NCI-H1092 (cell line): ENCODE results near the gene SOWAHB.

Source experiments
- DNase-seq: peaks from one replicate; lab custom pipeline; 2025; lab: John Stamatoyannopoulos, UW

Gene SOWAHB, protein sequence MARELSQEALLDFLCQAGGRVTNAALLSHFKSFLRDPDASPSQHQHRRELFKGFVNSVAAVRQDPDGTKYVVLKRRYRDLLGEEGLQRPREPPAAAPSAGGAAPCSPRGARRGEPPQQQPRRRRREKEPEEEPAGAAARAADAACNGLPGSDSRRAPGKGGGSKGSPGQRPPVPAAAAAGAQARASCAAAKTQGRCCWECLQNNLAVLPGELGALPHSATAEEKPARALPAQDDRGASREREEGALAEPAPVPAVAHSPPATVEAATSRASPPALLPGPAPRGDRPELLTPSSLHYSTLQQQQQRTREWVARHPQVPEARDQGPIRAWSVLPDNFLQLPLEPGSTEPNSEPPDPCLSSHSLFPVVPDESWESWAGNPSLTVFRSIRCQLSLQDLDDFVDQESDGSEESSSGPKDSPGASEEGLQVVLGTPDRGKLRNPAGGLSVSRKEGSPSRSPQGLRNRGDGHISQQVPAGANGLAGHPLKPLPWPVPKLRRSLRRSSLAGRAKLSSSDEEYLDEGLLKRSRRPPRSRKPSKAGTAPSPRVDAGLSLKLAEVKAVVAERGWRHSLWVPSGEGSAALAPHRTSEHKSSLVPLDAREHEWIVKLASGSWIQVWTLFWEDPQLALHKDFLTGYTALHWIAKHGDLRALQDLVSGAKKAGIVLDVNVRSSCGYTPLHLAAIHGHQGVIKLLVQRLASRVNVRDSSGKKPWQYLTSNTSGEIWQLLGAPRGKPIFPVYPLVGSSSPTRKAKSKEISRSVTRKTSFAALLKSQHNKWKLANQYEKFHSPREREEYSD

GRCh38 chr4:76897536-76898384, at the start of gene SOWAHB:
SOWAHB (minus strand) TSS chr4:76898144; CDS start chr4:76897849, 295 bp downstream.
- peak; percentile 13 for DNase-seq

- no peak for DNase-seq
Measured at GRCh38 chr4:76947369-76947768, 49.4 kb upstream of the SOWAHB start.

DNA sequence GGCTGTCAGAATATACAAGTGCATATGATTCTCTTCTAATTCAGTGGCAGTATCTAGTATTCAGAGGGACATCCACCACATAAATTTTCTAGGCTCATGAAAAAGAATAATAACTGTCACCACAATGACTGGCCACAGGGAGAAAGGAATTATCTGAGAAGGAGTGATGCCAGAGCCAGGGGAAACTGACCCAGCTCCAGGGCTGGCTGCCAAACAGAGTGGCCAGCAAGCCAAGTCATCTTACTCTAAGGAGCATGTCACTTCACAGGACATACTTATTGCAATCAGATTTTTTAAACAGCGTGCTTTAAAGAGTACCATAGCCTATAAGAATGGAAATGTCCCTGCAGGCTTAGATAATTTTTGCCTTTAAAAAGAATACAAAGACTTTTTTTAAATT, 45.8 kb upstream of the SOWAHB start:
- DNase-seq: no peak

DNA sequence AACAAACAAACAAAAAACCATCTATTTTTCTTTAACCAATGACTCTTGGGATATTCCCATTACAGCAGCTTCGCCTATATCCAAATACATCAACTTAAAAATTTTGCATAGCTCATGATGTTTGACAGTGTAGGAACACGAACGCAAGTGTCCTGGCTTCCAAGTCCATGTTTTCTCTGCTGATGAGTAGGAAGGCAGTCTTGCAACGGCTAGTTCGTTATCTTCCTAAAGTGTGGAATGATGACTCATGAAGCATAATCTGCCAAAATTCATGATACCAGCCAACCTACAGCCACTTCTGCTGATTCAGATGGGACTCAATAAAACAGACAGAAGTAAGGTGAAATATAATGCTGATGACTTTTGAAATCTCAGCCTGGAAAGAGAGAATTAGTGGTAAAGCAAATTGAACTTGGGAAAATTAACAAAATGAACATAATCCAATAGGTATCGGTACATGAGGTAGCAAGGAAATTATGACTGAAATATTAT, 45.2 kb upstream of the SOWAHB start:
- DNase-seq: no peak

DNA sequence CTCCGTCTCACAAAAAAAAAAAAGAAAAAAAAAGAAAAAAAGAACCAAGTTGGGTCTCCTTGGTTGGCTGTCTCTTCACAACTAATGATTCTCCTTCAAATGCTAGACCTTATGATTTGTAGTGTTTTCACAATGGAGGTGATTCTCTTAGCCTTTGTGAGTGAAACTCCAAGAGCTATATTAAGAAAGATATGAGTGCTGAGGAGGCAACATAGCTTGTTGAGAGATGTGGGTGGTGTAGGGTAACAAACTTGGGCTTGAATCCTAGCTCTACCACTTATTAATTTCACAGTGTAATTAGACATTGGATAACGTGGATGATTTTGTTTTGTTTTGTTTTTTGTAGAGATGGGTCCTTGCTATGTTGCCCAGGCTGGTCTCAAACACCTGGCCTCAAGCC, 41.2 kb upstream of the SOWAHB start:
- DNase-seq: no peak

DNA sequence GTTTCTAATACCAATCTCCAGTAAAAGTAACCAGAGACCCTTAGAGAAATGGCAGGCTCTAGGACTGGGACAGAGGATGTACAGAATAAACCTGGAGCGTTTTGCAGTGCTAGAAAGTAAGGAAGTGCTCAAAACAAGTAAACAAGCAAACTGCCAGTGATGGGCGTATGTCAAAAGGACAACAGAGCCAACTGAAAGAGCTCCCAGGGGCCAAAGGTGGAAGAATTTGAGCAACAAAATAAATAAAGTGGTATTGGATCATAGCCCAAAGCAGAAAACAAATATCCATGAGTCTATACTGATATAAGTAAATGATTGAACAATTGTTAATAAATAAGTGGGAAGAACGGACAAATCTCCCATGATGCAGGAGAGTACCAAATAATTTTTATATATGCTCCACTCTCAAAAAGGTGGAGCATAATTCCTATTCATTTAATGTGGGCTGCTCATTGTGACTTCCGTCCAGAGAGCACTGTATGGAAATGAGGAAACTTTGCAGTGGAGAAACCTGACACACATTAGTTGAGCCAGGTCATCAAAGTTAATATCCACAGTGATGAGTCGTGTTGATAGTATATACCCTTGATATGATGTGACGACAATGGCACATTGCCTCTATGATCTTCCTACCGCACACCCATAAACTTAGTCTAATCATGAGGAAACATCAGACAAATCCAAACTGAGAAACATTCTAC, 33.8 kb upstream of the SOWAHB start:
- no peak for DNase-seq

DNA sequence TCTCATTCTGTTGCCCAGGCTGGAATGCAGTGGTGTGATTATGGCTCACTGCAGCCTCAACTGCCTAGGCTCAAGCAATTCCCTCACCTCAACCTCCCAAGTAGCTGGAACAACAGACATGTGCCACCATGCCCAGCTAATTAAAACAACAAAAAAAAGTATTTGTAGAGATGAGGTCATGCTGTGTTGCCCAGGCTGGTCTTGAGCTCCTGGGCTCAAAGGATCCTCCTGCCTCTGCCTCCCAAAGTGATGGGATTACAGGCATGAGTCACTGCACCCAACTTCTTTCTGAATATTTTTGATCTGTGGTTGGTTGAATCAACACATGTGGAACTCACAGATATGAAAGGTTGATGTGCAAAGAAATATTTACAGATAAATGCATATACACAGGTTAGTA, 33.1 kb upstream of the SOWAHB start:
- no peak for DNase-seq

DNA sequence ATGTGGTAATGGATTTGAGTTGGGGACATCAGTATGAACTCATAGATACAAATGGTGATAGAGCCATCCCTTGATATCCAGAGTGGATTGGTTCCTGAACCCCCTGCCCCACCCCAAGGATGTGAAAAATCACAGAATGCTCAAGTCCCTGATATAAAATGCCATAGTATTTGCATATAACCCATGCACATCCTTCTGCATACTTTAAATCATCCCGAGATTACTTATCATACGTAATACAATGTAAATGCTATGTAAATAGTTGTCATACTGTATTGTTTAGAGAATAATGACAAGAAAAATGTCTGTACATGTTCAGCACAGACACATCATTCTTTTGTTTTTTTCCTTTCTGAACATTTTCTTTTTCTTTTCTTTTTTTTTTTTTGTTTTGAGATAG, 32.7 kb upstream of the SOWAHB start:
- no peak for DNase-seq

DNA sequence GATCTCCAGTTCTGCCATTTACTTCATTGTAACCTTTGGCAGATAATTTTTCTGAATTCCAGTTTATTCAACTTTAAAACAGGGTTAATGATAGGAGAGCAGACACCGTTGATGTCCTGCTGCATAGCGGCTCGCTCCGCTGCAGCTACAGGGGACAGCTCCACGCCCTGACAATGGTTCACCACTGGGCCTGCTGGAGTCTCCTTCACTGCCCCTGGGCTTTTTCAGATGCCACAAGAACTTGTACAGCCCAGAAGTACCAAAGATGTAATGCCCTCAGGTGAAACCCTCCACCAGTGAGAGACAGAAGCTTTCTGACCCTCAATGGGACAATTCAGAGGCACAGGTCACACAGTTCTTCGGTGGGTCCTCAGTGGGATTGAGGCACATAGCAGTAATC, 28.9 kb upstream of the SOWAHB start:
- no peak for DNase-seq

DNA sequence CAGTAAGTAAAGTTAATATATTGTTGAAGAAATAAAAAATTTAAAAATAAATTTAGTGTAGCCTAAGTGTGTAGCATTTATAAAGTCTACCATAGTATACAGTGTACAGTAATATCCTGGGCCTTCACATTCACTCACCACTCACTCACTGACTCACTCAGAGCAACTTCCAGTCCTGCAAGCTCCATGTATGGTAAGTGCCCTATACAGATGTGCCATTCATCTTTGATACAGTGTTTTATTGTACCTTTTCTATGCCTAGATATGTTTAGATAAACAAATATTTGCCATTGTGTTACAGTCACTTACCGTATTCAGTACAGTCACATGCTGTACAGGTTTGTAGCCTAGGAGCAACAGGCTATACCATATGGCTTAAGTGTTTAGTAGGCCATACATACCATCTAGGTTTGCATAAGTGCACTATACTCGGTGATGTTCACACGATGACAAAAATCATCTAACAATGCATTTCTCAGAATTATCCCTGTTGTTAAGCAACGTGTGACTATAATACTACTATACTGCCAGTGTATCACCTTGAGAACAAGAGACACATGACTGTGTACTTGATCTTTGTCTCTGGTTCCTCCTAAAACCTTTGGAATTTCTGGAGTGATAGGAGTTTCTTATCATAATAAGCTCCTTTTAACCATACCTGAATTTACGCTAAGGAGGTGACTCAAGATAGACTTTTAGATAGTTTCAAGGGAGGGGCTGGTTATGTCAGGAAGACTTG, 25.8 kb upstream of the SOWAHB start:
- DNase-seq: no peak

GRCh38 chr4:76920715-76921114, 22.8 kb upstream of the SOWAHB start:
- no peak for DNase-seq

DNA sequence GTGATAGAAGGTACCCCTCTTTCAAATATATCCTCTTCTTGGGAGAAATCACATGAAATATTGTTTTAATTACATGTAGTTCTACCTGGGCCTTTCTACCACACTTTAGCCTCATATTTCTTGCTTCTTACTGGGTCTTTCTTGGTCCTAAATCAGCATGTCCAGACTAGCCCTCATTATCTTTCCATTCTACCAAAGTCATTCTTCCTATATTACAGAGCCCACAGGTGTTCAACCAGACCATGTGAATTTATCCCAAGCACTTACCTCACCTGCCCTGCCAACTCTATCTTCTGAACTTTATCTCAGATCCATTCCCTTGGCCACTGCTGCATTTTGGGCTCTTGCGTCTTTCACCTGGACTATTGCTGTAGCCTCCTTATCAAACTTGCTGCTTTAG, 11.8 kb upstream of the SOWAHB start:
- no peak for DNase-seq

GRCh38 chr4:76905521-76905920, 7.6 kb upstream of the SOWAHB start:
- DNase-seq: no peak

GRCh38 chr4:76904646-76905190, 6.8 kb upstream of the SOWAHB start:
- no peak for DNase-seq

DNA sequence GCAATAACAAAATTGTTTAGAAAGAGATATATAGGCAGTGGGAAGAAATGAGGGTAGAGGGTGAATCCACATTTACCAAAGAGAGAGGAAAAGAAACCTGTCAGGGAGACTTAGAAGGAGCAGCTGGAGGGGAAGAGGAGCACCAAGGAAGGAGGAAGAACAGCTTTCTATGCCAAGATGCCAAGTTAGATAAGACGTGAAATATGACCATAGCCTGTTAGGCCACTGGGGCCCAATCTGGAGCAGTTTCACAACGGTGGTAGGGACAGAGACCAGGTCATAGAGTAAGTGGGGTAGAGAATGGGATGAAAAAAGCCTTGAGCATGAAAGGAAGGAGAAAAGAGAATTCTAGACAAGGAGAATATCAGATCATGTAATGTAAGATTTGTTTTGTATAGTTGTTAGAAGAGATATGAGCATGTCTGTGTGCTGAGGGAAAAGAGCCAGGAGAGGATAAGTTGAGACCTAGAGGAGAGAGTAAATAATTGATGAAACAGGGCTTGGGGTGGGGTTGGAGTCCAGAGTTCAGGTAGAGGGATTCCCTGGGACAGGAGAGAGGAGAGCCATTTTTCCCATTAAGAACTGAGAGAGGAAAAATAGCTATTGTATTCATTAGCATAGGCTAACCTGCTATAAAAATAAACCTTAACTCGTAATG, 4.4 kb upstream of the SOWAHB start:
- DNase-seq: no peak

DNA sequence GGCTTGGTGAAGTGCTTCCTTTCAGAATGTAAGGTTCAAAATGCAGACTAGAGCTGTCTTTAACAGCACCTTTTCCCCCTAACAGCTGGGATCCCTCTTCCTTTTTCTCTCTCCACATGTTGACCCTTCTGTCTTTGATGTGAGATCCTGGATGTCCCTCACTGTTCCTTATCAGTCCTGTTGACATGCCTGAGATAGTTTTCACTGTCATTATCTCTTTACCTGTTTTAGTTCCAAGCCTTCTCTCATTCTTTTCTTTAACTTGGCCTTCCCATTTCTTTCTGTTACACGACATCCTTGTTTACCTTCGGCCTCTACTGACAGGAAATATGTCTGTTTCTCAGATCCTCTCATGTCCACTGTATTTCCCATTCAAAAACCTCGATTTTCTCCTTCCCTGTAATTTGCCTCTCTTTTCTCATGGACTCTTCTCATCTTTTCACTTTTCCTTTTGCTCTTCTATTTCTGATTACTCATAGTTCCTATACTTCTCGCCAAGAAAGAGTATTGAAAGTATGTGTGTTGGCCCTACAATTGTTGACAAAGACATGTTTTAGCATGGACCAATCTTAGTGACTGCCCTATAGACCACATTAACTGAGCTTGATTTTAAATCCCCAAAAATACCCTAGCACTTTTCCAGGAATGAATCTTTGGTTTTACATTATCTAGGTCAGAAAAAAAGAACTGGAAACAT, 1.2 kb upstream of the SOWAHB start:
- DNase-seq: no peak

DNA sequence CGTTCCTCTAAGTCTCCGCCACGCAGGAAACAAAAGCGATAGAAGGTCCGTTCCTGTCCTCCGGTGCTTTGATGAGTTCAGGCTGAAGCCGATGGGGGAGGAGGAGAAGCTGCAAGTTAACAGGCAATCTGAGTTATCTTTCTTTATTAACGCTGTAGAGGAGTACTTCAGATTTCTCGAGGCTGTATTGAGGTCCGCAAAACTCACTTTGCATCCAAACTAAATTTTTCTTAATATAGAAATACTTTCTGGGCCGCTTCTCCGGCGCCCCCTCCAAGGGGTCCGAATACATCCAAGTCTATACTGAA, 395 bp upstream of the SOWAHB start:
- no peak for DNase-seq

DNA sequence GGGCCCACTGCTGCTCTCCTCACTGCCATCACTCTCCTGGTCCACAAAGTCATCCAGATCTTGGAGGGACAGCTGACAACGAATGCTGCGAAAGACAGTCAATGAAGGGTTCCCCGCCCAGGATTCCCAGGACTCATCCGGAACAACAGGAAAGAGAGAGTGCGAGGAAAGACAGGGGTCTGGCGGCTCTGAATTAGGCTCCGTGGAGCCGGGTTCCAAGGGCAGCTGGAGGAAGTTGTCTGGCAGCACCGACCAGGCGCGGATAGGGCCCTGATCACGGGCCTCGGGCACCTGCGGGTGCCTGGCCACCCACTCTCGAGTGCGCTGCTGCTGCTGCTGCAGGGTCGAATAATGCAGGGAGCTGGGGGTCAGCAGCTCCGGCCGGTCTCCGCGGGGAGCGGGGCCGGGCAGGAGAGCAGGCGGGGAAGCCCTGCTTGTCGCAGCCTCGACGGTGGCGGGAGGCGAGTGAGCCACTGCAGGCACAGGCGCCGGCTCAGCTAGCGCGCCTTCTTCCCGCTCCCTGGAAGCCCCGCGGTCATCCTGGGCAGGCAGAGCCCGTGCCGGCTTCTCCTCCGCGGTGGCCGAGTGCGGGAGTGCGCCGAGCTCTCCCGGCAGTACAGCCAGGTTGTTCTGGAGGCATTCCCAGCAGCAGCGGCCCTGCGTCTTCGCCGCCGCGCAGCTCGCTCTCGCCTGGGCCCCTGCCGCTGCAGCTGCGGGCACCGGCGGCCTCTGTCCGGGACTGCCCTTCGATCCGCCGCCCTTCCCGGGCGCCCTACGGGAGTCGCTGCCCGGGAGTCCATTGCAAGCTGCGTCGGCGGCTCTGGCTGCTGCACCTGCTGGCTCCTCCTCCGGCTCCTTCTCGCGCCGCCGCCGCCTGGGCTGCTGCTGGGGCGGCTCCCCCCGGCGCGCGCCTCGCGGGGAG, 1.1 kb downstream of the SOWAHB start:
- peak; percentile 56 for DNase-seq

DNA sequence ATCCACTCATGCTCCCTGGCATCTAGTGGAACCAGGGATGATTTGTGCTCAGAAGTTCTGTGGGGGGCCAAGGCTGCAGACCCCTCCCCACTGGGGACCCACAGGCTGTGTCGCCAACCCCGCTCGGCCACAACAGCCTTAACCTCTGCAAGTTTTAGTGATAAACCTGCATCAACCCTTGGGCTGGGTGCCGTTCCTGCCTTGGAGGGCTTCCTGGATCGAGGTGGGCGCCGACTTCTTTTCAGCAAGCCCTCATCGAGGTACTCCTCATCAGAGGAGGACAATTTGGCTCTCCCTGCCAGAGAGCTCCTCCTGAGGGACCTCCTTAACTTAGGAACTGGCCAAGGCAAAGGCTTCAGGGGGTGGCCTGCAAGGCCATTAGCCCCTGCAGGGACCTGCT, 1.9 kb downstream of the SOWAHB start:
- no peak for DNase-seq
